Measurements from ENCODE around the gene PPDPF. TPM values are rescaled to one million over a fixed set of nuclear protein-coding genes. Genes with fewer than 3 reads are reported as not detected.

Gene PPDPF
- total RNA-seq, 1 donor from 2014 or later: 251 TPM

DNA sequence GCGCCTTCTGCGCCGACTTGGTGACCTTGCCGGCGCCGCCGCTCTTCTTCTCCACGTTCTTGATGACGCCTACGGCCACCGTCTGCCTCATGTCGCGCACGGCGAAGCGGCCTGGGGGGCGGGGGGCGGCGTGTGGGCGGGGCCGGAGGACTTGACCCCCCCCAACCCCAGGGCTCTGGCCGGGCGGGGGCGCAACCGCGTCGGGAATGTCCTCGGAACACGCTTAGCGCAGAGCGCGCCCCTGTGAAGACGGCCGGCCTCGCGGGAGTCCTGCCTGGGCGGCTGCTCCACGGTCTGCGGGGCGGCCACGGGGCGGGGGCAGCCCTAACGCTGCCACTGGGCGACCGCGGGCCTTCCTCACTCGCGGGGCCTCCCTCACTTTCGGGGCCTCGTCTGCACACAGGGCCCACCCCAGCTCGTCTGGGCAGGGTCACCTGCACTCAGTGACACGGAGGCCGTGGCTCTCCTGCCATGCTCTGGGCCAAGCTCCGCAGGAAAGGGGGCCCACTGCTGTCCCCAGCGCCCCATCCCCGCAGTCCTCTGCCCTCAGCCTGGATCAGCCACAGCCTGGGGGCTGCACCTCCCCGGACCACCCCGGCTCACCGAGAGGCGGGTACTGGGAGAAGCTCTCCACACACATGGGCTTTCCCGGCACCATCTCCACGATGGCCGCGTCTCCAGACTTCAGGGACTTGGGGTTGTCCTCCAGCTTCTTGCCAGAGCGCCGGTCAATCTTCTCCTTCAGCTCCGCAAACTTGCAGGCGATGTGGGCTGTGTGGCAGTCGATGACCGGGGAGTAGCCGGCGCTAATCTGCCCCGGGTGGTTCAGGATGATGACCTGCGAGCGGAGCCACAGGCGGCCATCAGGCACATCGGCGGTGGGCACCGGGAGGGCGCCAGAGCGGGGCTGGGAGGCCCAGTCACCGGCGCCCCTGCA, 32.0 kb upstream of the PPDPF start:
- Histone ChIP-seq H3K4me2 (ENCODE audit: low read length) (no peak overlapping the region), H3K4me3 (ENCODE audit: insufficient read depth, low read depth, low read length) (no peak overlapping the region), H3K36me3 (ENCODE audit: insufficient read depth, low read length) (no peaks in the 10 kb centered on the region), H2AFZ (ENCODE audit: low read depth, low read length) (no peak overlapping the region), H3K9ac (ENCODE audit: low read length) (no peak overlapping the region), H3K79me2 (ENCODE audit: insufficient read depth, low read length) (no peaks in the 10 kb centered on the region), H4K20me1 (ENCODE audit: insufficient read depth, low read length) (no peaks in the 10 kb centered on the region), H3K27ac (ENCODE audit: low read depth, low read length) (no peak overlapping the region), H3K27me3 (ENCODE audit: insufficient read depth, low read length) (peaks cover 4% of the 10 kb centered on the region), H3K9me3 (ENCODE audit: insufficient read depth, low read depth, low read length) (no peaks in the 10 kb centered on the region), H3K4me1 (ENCODE audit: insufficient read depth, low read length) (no peaks in the 10 kb centered on the region)
- peaks cover 5% of the 10 kb centered on the region for H3K36me3 Mint-ChIP-seq (ENCODE audit: low read depth, unreplicated experiment)
- TF ChIP-seq, protein P1, sequence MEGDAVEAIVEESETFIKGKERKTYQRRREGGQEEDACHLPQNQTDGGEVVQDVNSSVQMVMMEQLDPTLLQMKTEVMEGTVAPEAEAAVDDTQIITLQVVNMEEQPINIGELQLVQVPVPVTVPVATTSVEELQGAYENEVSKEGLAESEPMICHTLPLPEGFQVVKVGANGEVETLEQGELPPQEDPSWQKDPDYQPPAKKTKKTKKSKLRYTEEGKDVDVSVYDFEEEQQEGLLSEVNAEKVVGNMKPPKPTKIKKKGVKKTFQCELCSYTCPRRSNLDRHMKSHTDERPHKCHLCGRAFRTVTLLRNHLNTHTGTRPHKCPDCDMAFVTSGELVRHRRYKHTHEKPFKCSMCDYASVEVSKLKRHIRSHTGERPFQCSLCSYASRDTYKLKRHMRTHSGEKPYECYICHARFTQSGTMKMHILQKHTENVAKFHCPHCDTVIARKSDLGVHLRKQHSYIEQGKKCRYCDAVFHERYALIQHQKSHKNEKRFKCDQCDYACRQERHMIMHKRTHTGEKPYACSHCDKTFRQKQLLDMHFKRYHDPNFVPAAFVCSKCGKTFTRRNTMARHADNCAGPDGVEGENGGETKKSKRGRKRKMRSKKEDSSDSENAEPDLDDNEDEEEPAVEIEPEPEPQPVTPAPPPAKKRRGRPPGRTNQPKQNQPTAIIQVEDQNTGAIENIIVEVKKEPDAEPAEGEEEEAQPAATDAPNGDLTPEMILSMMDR (IDR thresholded peaks at IDR 0.05; ENCODE audit: insufficient read depth, low read depth, low read length): no peak
- TF ChIP-seq EZH2 (IDR thresholded peaks at IDR 0.05; ENCODE audit: insufficient read depth, low read length): peak; percentile 65
- H3K4me1 Mint-ChIP-seq (ENCODE audit: low read depth, unreplicated experiment): no peaks in the 10 kb centered on the region
- peaks cover 8% of the 10 kb centered on the region for H3K9me3 Mint-ChIP-seq (ENCODE audit: unreplicated experiment)
- no peak overlapping the region for H3K27ac Mint-ChIP-seq (ENCODE audit: unreplicated experiment)
- no peak for FAIRE-seq
- no peak overlapping the region for H3K4me3 Mint-ChIP-seq (ENCODE audit: unreplicated experiment)
- no peak for DNase-seq (ENCODE audit: low read depth)
- H3K27me3 Mint-ChIP-seq (ENCODE audit: low read depth, unreplicated experiment): peaks cover 27% of the 10 kb centered on the region

DNA sequence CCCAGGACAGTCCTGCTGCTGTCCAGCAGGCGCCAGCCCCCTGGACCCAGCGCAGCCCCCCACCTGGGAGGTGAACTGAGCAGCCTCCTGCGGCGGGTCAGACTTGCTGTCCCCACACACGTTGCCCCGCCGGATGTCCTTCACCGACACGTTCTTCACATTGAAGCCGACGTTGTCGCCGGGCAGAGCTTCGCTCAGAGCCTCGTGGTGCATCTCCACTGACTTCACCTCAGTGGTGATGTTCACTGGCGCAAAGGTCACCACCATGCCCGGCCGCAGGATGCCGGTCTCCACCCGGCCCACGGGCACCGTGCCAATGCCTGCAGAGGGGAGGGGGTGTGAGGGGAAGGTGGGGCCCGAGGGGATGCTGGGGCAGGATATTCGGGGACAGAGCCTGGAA, 30.1 kb upstream of the PPDPF start:
- no peak overlapping the region for H3K9ac ChIP-seq (ENCODE audit: low read length)
- Mint-ChIP-seq H3K36me3 (ENCODE audit: low read depth, unreplicated experiment) (peaks cover 5% of the 10 kb centered on the region), H3K27ac (ENCODE audit: unreplicated experiment) (no peak overlapping the region), H3K4me3 (ENCODE audit: unreplicated experiment) (no peak overlapping the region), H3K9me3 (ENCODE audit: unreplicated experiment) (peaks cover 8% of the 10 kb centered on the region), H3K27me3 (ENCODE audit: low read depth, unreplicated experiment) (peaks cover 22% of the 10 kb centered on the region), H3K4me1 (ENCODE audit: low read depth, unreplicated experiment) (no peaks in the 10 kb centered on the region)
- no peak overlapping the region for H3K27ac ChIP-seq (ENCODE audit: low read depth, low read length)
- H3K36me3 ChIP-seq (ENCODE audit: insufficient read depth, low read length): no peaks in the 10 kb centered on the region
- no peaks in the 10 kb centered on the region for H3K9me3 ChIP-seq (ENCODE audit: insufficient read depth, low read depth, low read length)
- DNase-seq (ENCODE audit: low read depth) (no peak), FAIRE-seq (no peak)
- no peak overlapping the region for H3K4me3 ChIP-seq (ENCODE audit: insufficient read depth, low read depth, low read length)
- peaks cover 4% of the 10 kb centered on the region for H3K27me3 ChIP-seq (ENCODE audit: insufficient read depth, low read length)
- no peaks in the 10 kb centered on the region for H3K4me1 ChIP-seq (ENCODE audit: insufficient read depth, low read length)
- no peaks in the 10 kb centered on the region for H4K20me1 ChIP-seq (ENCODE audit: insufficient read depth, low read length)
- H3K79me2 ChIP-seq (ENCODE audit: insufficient read depth, low read length): no peaks in the 10 kb centered on the region
- H3K4me2 ChIP-seq (ENCODE audit: low read length): no peak overlapping the region
- no peak for TF ChIP-seq EZH2 (IDR thresholded peaks at IDR 0.05; ENCODE audit: insufficient read depth, low read length)
- TF ChIP-seq, protein P1 (IDR thresholded peaks at IDR 0.05; ENCODE audit: insufficient read depth, low read depth, low read length): no peak
- H2AFZ ChIP-seq (ENCODE audit: low read depth, low read length): no peak overlapping the region

DNA sequence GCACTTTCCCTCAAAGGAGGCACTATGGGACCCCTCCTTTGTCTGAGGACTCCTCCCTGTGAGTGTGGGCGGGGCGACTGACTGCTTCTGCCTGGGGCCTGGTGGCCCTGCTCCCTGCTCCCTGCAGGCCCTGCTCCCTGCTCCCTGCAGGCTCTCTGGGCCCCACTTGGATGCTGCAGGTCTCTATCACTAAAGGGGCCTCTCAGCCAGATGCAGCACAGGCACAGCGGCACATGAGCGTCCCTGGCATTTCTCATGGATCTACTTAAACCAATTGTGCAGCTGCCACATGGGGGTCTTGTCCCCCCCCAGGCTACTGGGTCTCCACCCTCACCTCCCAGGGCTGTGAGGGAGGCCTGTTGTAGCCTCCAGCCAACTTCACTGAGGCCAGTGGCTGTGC, 29.5 kb upstream of the PPDPF start:
- no peak overlapping the region for H2AFZ ChIP-seq (ENCODE audit: low read depth, low read length)
- no peak for FAIRE-seq
- no peak for DNase-seq (ENCODE audit: low read depth)
- peaks cover 4% of the 10 kb centered on the region for H3K27me3 ChIP-seq (ENCODE audit: insufficient read depth, low read length)
- no peak overlapping the region for H3K27ac Mint-ChIP-seq (ENCODE audit: unreplicated experiment)
- H4K20me1 ChIP-seq (ENCODE audit: insufficient read depth, low read length): no peaks in the 10 kb centered on the region
- TF ChIP-seq, protein P1 (IDR thresholded peaks at IDR 0.05; ENCODE audit: insufficient read depth, low read depth, low read length): no peak
- no peak for TF ChIP-seq EZH2 (IDR thresholded peaks at IDR 0.05; ENCODE audit: insufficient read depth, low read length)
- H3K36me3 Mint-ChIP-seq (ENCODE audit: low read depth, unreplicated experiment): peaks cover 4% of the 10 kb centered on the region
- no peaks in the 10 kb centered on the region for H3K4me1 Mint-ChIP-seq (ENCODE audit: low read depth, unreplicated experiment)
- H3K36me3 ChIP-seq (ENCODE audit: insufficient read depth, low read length): no peaks in the 10 kb centered on the region
- peaks cover 18% of the 10 kb centered on the region for H3K27me3 Mint-ChIP-seq (ENCODE audit: low read depth, unreplicated experiment)
- no peak overlapping the region for H3K9ac ChIP-seq (ENCODE audit: low read length)
- H3K9me3 Mint-ChIP-seq (ENCODE audit: unreplicated experiment): peaks cover 8% of the 10 kb centered on the region
- no peak overlapping the region for H3K27ac ChIP-seq (ENCODE audit: low read depth, low read length)
- H3K4me2 ChIP-seq (ENCODE audit: low read length): no peak overlapping the region
- H3K4me3 ChIP-seq (ENCODE audit: insufficient read depth, low read depth, low read length): no peak overlapping the region
- H3K4me3 Mint-ChIP-seq (ENCODE audit: unreplicated experiment): no peak overlapping the region
- H3K4me1 ChIP-seq (ENCODE audit: insufficient read depth, low read length): no peaks in the 10 kb centered on the region
- H3K79me2 ChIP-seq (ENCODE audit: insufficient read depth, low read length): no peaks in the 10 kb centered on the region
- H3K9me3 ChIP-seq (ENCODE audit: insufficient read depth, low read depth, low read length): no peaks in the 10 kb centered on the region

All from astrocyte (in vitro differentiated cells and primary cell).